ENCODE results near the gene DENND1A.
A peak's percentile ranks its signal among the peaks of the same experiment; 100 is the strongest.
"Not testable (repeated sequence)": the region's sequence is repeated elsewhere in the genome, so short reads cannot be mapped to it uniquely, and the experiment has no call there.

Gene DENND1A

GRCh38 chr9:123929870-123930831, at the start of gene DENND1A:
DENND1A (minus strand) TSS chr9:123930126; CDS start chr9:123929905, 221 bp downstream.
- DNase-seq (ENCODE audit: low read depth): peak; percentile 87

- DNase-seq (ENCODE audit: low read depth): no peak
These were observed 49.1 kb upstream of the DENND1A start for GRCh38 chr9:123978981-123979380.

DNA sequence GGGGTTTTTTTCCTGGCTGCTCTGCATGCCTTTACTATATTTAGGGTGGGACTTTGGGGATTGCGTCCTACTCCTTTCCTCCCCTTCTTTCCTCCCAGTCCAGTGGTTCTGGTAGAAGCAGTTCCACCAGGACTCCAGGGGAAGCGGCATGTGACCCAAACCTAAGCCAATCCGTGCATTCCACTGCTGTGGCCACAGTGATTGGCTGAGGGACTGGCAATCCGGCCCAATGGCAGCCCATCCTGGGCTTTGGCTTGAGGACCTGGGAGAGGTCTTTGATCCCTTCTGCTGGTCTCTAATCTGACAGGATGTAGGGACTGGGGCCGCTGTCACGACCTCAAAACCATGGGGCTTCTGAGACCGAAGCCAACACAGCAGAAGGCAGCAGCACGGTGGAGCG, 46.7 kb upstream of the DENND1A start:
- not testable (repeated sequence) for DNase-seq (ENCODE audit: low read depth)

DNA sequence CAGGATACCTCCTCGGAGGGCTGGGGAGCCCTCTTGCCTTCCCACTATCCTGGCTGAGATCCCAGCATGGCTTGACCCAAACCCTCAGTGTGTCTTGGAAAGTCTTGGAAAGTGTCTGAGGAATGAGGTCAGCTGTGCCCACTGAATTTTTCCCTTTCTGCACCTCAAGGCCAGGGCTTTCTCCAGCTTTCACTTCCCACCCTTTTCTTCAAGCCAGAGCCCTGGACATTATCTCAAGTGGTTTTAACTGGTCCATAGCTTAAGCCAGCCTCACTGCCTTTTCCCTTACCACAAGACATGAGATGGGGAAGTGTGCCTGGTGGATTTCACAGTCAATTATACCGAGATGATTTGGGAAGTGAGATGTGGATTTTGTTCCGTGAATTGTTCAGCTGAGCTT, 45.9 kb upstream of the DENND1A start:
- DNase-seq (ENCODE audit: low read depth): no peak

GRCh38 chr9:123974471-123974870, 44.5 kb upstream of the DENND1A start:
- no peak for DNase-seq (ENCODE audit: low read depth)

GRCh38 chr9:123973590-123974223, 43.8 kb upstream of the DENND1A start:
- no peak for DNase-seq (ENCODE audit: low read depth)

- no peak for DNase-seq (ENCODE audit: low read depth)
These were observed 42.7 kb upstream of the DENND1A start for GRCh38 chr9:123972618-123973017.

- DNase-seq (ENCODE audit: low read depth): no peak
These were observed 37.4 kb upstream of the DENND1A start for GRCh38 chr9:123967323-123967722.

GRCh38 chr9:123965801-123966686, 36.1 kb upstream of the DENND1A start:
- DNase-seq (ENCODE audit: low read depth): no peak

GRCh38 chr9:123964761-123965160, 34.8 kb upstream of the DENND1A start:
- DNase-seq (ENCODE audit: low read depth): no peak

GRCh38 chr9:123960965-123961364, 31.0 kb upstream of the DENND1A start:
- DNase-seq (ENCODE audit: low read depth): no peak

GRCh38 chr9:123960366-123960765, 30.4 kb upstream of the DENND1A start:
- DNase-seq (ENCODE audit: low read depth): no peak

- no peak for DNase-seq (ENCODE audit: low read depth)
These were observed 29.9 kb upstream of the DENND1A start for GRCh38 chr9:123959787-123960186.

DNA sequence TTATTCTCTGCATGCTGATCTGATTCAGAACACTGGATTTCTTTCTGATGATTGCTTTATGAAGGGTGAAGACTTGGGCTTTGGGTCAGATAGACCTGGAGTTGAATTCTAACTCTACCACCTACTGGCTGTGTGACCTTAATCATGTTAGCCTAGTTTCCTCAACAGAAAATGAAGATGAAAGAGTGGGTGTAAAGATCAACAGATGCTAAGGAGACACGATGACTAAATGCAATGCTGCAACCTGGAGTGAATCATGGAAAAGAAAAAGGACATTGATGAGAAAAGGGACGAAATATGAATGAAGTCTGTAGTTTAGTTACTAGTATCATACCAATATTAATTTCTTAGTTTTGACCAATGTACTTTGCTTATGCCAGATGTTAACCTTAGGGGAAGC, 27.8 kb upstream of the DENND1A start:
- DNase-seq (ENCODE audit: low read depth): no peak

- no peak for DNase-seq (ENCODE audit: low read depth)
These were observed 27.3 kb upstream of the DENND1A start for GRCh38 chr9:123957168-123957721.

- no peak for DNase-seq (ENCODE audit: low read depth)
These were observed 25.7 kb upstream of the DENND1A start for GRCh38 chr9:123955637-123956036.

DNA sequence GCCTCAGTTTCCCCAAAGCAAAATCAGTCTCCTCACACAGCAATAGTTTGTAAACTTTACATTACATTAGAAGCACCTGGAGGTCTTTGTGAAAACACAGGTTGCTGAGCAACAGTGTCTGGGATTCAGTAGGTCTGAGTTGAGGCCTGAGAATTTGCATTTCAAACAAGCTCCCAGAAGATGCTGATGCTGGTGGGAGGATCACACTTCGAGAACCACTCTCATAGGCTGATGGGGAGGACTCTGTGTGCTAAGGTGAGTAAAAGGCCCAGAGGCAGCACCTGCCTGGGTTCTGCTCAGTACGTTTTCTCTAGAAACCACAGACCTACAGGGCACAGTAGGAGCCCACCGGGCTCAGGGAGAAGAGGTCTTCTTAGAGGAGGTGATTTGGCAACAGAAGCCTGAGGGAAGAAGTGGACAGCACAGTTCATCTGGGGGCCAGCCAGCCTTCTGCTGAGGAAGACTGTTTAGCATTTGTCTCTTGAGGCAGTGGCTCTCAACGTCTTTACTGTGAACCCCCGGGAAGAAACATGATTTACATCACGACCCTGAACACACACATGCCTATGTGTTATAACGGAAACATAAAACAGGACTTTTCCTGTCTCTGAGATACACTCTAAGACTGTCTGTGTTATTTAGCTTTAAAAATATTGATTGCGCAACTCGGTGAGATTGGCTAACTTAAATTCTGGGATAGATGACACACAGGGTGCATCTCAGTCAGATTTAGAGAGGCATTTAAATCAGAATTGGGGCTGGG, 24.8 kb upstream of the DENND1A start:
- DNase-seq (ENCODE audit: low read depth): peak; percentile 67

DNA sequence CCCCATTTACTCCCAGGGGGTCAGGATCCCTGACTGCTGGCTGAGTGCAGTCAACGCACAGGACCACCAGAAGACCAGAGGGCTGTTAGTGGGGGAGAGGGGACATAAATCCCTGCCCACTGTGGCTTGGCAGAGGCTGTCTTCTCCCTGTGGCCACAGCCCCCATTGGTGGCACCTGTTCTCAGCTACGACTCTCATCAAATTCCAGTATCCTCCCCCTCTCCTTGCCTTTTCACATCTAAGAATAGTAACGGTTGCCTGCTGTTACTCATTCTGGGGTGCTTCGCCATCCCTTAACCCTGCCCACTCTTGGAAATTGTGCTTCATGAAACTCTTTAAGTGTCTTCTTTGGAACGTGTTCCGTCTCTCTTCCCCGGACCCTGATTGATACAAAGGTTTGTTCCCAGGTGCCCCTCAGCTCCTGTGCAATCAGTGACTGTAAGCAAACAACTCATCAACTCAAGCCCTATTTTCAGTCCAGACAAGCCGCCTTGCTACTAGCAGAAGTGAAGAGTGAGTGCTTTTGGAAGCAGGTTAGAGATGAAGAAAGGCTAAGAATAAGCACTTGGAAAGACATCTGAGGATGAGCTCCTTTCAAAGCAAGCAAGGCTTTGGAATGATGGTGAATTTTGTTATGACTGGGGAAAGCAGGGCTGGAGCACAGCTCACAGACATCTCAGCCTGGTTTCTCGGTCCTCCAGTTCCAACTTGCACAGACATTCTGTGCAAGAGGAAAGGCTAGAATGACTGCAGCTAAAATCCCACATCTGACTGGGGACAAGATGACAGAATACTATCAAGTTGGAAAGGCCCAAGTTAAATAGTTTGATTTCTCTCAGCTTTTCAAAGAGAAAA, 22.9 kb upstream of the DENND1A start:
- DNase-seq (ENCODE audit: low read depth): no peak

DNA sequence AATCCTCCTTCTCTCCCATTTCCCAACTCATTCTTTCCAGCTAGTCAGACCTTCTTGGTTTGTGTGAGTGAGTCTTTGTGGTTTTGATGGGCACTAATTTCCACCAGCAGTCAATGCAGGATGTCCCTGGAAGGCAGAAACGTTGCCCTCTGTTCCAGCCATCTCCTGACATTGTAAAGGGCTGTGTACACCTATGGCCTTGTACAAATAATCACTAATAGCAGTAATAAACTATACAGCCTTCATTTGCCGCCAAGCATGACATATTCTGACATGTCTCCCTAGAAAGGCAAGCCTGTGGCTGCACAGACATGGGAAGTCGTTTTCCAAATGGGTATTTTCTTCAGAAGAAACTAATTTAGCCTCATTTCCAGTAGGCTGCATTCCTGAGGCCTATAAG, 18.4 kb upstream of the DENND1A start:
- DNase-seq (ENCODE audit: low read depth): no peak

- no peak for DNase-seq (ENCODE audit: low read depth)
These were observed 17.4 kb upstream of the DENND1A start for GRCh38 chr9:123947326-123947725.

Data from iris pigment epithelial cell (primary cell).